ENCODE measurements around the gene TOX2.
A peak's percentile ranks its signal among the peaks of the same experiment; 100 is the strongest.
"Not testable (repeated sequence)": the region's sequence is repeated elsewhere in the genome, so short reads cannot be mapped to it uniquely, and the experiment has no call there.

TOX2 gene

GRCh38 chr20:44034965-44035635 lies 120.4 kb downstream of the TOX2 start:
- no peak for DNase-seq

DNA sequence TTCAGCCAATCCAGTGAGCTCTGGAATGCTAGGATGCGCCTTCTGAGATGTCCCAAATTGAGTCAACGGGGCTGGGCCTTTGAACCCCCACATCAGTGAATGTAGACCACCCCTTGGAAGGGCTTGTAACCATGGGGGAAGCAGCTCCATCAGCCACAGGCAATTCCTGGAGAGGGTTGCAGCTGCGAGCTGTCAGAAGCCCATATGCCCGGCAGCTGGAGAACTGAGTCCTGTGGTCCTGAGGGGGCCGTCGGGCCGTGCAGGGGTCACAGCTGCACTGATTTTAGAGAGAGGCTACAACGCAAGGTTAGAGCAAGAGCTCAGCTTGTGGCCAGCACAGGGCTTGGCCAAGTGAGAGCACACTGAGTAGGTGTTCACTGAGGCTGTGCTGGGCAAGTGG lies 121.3 kb downstream of the TOX2 start:
- DNase-seq: no peak

DNA sequence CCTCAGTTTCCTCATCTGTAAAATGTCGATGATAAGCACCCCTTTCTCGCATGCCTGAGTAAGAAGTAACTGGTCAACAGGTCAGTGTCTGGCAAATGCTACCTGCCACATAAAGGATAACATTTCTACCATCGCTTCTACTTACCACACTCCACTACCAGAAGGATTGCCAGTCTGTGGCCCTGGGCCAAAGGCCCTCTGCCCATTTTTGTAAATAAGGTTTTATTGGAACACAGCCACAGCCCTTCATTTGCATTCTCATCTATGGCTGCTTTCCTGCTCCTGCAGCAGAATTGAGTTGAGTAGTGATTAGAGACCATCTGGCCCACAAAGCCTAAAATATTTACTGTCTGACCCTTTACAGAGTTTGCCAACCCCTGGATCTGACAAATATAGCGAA lies 121.8 kb downstream of the TOX2 start:
- DNase-seq: no peak

DNA sequence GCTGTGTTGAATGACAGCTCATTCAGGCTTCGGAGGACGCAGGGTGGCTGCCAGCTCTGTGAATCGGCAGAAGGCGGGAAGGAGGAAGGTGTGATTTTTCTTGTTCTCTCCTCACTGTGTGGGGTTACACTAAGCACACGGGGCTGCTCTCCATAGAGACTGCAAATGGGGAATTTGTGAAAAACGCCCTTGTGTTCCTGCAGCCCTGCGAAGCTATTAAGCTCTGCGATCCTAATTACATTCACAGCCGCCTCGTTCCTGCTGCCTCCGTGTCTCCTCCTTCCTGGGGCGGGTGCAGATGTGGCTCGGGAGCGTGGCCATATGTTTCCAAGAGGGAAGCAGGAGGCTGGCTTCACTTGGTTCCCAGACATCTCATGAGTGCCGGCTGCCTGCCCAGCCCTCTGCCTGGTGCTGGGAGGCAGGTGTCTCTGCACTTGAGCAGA lies 124.0 kb downstream of the TOX2 start:
- no peak for DNase-seq

DNA sequence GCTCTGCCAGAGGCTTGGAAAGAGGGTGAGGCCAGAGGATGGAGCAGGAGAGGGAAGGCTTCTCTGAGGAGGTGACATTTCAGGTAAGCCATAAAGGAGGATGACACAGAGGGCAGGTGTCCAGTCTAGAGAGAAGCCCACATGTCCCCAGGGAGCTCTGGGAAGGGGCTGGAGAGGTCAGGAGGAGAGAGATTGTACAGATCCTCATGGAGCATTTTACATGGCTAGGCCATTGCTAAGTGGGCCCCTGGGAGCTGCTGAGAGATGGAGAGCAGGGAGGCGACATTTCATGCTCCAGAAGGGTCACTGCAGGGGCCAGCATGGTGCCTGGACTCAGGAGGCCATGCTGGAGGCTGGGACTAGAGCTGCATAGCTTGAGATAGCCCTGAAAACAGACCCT lies 124.5 kb downstream of the TOX2 start:
- no peak for DNase-seq

- no peak for DNase-seq
Observed at GRCh38 chr20:44039741-44040140, 125.1 kb downstream of the TOX2 start.

DNA sequence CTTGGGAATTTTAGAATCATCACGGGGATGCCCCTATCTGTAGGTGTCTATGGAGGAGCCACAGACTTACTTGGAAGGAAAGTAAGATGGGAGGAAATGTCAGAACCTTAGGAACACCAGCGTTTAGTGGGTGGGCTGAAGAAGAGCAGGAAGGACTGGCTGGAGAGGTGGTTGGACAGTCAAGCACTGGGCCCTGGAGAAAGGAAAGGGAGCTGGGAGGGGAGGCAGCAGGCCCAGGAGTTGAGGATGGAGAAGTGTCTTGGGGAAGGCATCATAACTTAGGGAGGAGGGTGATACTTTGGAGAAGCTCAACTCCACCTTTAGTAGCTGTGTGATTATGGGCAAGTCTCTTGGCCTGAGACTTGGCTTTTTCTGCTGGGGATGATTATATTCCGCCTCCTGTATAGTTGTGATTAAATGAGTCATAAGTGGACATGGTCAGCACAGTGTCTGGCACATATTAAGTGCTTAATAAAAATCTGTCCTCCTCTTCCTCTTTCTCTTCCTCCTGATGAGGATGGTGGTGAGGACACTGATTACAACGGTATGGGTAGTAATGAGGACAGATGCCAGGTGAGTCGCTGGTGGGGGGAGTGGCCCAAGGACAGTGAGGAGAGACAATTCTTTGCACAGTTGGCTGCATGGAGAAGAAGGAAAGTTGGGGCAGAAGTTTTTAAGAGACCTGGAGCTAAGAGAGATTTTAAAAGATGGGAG lies 125.7 kb downstream of the TOX2 start:
- DNase-seq: no peak

GRCh38 chr20:44041001-44041400 lies 126.3 kb downstream of the TOX2 start:
- no peak for DNase-seq

DNA sequence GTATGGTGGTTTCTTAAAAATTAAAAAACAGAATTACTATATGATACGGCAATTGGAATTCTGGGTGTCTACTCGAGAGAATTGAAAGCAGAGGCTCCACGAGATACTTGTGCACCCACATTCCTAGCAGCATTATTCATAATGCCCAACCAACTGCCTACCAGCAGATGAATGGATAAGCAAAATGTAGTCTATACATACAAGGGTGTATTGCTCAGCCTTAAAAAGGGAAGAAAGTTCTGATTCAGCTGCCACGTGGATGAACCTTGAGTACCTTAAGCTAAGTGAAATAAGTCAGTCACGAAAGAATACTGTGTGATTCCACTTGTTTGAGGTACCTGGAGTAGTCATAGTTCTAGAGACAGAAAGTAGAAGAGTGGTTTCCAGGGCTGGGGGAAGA lies 130.1 kb downstream of the TOX2 start:
- DNase-seq: not testable (repeated sequence)

- no peak for DNase-seq
Observed at GRCh38 chr20:44050327-44050726, 135.7 kb downstream of the TOX2 start.

- no peak for DNase-seq
Observed at GRCh38 chr20:44050925-44051660, 136.4 kb downstream of the TOX2 start.

GRCh38 chr20:44051661-44052000 lies 137.0 kb downstream of the TOX2 start:
- no peak for DNase-seq

DNA sequence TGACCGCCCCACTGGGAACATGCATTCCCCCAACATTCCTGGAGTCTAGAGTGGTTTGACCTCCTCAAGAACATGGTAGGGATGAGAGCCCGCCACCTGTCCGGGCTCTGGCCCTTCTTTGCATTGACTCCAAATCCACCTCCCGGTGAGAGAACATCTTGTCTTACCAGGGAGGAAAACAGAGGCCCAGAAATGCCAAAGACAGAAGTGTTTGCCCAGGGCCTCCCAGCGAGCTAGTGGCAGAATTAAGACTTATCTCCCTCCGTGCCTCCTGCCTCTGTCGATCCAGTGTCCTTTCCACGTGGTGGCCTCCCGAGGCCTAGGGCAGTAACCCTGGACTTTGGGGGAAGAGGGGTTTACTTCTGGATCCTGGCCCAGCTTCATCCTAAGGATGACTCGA lies 137.5 kb downstream of the TOX2 start:
- no peak for DNase-seq

- DNase-seq: no peak
Observed at GRCh38 chr20:44053046-44053445, 138.4 kb downstream of the TOX2 start.

GRCh38 chr20:44054118-44054517 lies 139.5 kb downstream of the TOX2 start:
- DNase-seq: no peak

DNA sequence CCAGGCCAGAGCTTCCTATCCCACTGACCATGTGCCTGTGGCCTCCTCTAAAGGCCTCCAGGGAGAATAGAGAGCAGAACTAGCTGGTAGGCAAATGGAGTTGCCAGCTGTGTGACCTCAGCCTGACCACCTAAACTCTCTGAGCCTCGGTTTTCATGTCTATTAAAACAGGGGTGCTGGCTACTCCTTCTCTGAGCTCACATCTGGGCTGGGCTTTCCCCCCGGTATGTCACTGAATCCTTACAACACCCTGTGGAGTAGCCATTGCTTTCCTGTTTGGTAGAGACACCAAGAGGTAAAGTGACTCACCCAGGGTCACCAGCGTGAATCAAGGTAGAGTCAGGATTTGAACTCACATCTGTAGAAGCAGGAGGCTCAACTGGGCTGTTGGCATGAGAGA lies 140.2 kb downstream of the TOX2 start:
- no peak for DNase-seq

- DNase-seq: peak; percentile 42
Observed at GRCh38 chr20:44056010-44056698, 141.5 kb downstream of the TOX2 start.

- no peak for DNase-seq
Observed at GRCh38 chr20:44057698-44058675, 143.3 kb downstream of the TOX2 start.

GRCh38 chr20:44064501-44065400 lies 150.1 kb downstream of the TOX2 start:
- DNase-seq: no peak

- no peak for DNase-seq
Observed at GRCh38 chr20:44065401-44066340, 151.0 kb downstream of the TOX2 start.

All from stimulated activated CD4-positive, alpha-beta T cell treated with anti-CD3 and anti-CD28 coated beads, Interleukin-1b, Interleukin-23, amount 100 ng/mL, for 48 hours (primary cell).